H54 (cell line): ENCODE measurements around the gene EIF2S1.

Experiments
- DNase-seq: peaks from one replicate; pipeline ENCODE4 v3.0.0; 2011; ENCODE audit warnings: low spot score, mixed read lengths; ENCODE audit not compliant: insufficient read length
- FAIRE-seq: peaks from 3 replicates; lab custom pipeline; 2011; peaks lifted over from hg19 to GRCh38; lab: Jason Lieb, UNC
- POLR2A ChIP-seq: IDR thresholded peaks from 2 replicates; pipeline ENCODE4 v1.6.1; 2011; ENCODE audit warnings: low read depth, mild to moderate bottlenecking, low read length

The EIF2S1 gene

GRCh38 chr14:67425608-67426007 lies 65.5 kb downstream of the EIF2S1 start:
- no peak for FAIRE-seq
- DNase-seq: no peak
- TF ChIP-seq POLR2A: no peak

- DNase-seq: no peak
- FAIRE-seq: no peak
- TF ChIP-seq POLR2A: no peak
Measured at GRCh38 chr14:67426161-67426560, 66.0 kb downstream of the EIF2S1 start.

DNA sequence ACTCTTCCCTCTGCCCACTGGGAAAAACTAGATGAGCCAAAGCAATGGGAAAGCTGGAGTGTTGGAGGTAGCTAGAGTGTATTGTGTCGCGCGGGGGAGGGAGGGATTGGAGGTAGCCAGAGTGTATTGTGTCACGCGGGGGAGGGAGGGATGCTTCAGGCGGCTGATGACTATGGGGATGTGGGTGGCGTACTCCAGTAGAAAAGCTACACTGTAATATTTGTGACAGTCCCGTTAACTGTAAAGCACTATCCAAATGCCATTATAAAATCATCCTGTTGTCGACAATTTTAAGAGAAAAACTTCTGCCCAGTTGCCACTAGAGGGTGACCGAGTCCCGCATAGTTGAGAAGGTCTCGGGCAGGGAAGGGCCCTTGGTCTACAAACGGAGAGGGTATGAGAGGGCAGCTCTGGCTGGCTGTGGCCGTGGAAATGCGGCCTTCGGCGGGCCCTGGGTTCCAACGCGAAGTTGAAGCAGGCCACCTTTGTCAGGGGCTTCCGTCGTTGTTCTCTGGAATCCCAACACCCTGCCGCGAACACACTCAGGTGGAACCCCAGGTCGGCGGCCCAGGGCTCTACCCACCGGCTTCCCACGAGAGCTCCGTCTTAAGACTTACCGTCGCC lies 67.0 kb downstream of the EIF2S1 start:
- peak; percentile 61 for DNase-seq
- TF ChIP-seq POLR2A: no peak
- FAIRE-seq: peak; percentile 61

DNA sequence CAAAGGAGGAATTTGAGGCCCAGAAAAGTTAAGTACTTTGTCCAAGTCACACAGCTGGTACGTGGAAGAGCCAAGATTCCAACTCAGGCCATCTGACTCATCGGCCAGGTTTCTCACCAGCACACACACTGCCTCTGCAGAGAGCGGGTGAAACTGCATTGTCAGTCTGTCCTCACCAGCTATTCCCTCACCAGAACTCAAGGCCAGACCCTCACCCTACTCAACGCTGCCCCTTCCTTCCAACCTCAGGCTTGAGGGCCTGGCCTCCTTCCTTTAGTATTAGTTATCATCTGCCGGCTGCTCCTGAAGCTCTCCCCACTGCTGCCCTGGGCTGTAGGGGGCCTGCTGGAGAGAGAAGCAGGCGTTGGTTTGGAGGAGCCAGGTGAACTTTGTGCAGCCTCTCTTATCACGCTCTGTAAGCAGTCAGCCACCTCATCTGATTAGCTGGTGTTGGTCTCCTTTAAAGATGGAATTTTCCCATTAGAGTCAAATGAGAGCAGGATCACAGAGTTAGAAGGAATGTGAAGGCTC lies 68.4 kb downstream of the EIF2S1 start:
- DNase-seq (no peak), FAIRE-seq (peak; percentile 87)
- no peak for TF ChIP-seq POLR2A

- DNase-seq: no peak
- no peak for FAIRE-seq
- no peak for TF ChIP-seq POLR2A
Measured at GRCh38 chr14:67429510-67430205, 69.5 kb downstream of the EIF2S1 start.

- no peak for FAIRE-seq
- TF ChIP-seq POLR2A: no peak
- no peak for DNase-seq
Measured at GRCh38 chr14:67432050-67432564, 72.0 kb downstream of the EIF2S1 start.

DNA sequence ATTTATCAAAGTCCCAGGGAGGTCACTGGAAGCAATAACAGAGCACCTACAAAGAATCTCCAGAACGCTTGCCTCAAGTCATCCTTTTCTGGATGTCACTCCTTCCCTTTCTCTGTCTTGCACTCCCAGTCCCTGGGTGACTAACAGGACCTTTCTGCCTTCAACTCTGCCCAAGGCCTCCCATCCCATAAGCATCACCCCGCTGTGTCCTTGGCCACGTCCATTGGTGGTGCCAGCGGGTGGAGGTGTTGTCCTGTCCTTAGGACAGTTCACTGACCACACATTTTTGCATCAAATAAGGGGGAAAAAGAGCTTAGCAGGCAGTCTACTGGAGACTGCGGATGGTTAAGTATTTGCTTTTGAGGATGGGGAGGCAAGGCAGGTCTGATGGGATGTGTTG lies 75.5 kb downstream of the EIF2S1 start:
- no peak for DNase-seq
- no peak for TF ChIP-seq POLR2A
- FAIRE-seq: no peak
